GM12878 (cell line): ENCODE measurements around the gene SURF2.

Experiments used
- CHD1 ChIP-seq: IDR thresholded peaks from 2 replicates; pipeline ENCODE4 v1.6.1; 2012; ENCODE audit warnings: low read depth, low read length, improper control_type of control experiment
- EP300 ChIP-seq, 2 experiments: fragments of 150-350 bp in 1 of 2; IDR thresholded peaks; 2 replicates each; pipeline ENCODE4 v1.6.1; 2011 to 2012; ENCODE audit warnings: low read depth in 2 of 2, low read length in 2 of 2, borderline replicate concordance in 1 of 2, improper control_type of control experiment in 1 of 2, inconsistent platforms in 1 of 2; ENCODE audit not compliant: control insufficient read depth in 1 of 2
- ETV6 ChIP-seq, 2 experiments: fragments of 450-650 bp in 1 of 2; IDR thresholded peaks in 1 of 2; conservative IDR thresholded peaks in 1 of 2; 2 replicates each; pipeline ENCODE4 v1.6.1; 2014; ENCODE audit warnings: antibody characterized with exemption in 1 of 2, borderline replicate concordance in 1 of 2, low read depth in 1 of 2, mild to moderate bottlenecking in 1 of 2, moderate library complexity in 1 of 2
- EZH2 ChIP-seq: IDR thresholded peaks from 2 replicates; pipeline ENCODE4 v1.6.1; 2012; ENCODE audit warnings: low read depth, mild to moderate bottlenecking, control low read depth, inconsistent platforms, low read length, borderline replicate concordance; ENCODE audit not compliant: control insufficient read depth
- FOXK2 ChIP-seq: fragments of 450-650 bp; IDR thresholded peaks from 2 replicates; pipeline ENCODE4 v1.6.1; 2017; ENCODE audit warnings: mild to moderate bottlenecking, moderate library complexity
- FOXM1 ChIP-seq: IDR thresholded peaks from 2 replicates; pipeline ENCODE4 v1.6.1; 2012; ENCODE audit warnings: low read depth, mild to moderate bottlenecking, inconsistent platforms, low read length, moderate library complexity
- POLR2AphosphoS5 ChIP-seq: IDR thresholded peaks from 2 replicates; pipeline ENCODE4 v1.6.1; 2011; ENCODE audit warnings: mild to moderate bottlenecking, low read length, inconsistent platforms
- SMAD1 ChIP-seq: fragments of 450-650 bp; IDR thresholded peaks from 2 replicates; pipeline ENCODE4 v1.6.1; 2018; ENCODE audit warnings: mild to moderate bottlenecking, low read depth; ENCODE audit not compliant: partially characterized antibody
- TAF1 ChIP-seq: IDR thresholded peaks from 2 replicates; pipeline ENCODE4 v1.6.1; 2011; ENCODE audit warnings: mild to moderate bottlenecking, low read depth, low read length, borderline replicate concordance
- TARDBP ChIP-seq: IDR thresholded peaks from 2 replicates; pipeline ENCODE4 v1.6.1; 2016; ENCODE audit warnings: borderline replicate concordance
- WRNIP1 ChIP-seq: IDR thresholded peaks from 2 replicates; pipeline ENCODE4 v1.6.1; 2011; ENCODE audit warnings: low read depth, low read length, improper control_type of control experiment, borderline replicate concordance
- TF ChIP-seq, protein P1 (sequence below), 3 experiments: IDR thresholded peaks in 2 of 3; conservative IDR thresholded peaks in 1 of 3; 2 replicates each; pipeline ENCODE4 v1.5.1; 2011; ENCODE audit warnings: low read depth in 3 of 3, low read length in 3 of 3, mild to moderate bottlenecking in 3 of 3, control low read depth in 2 of 3, moderate library complexity in 2 of 3, inconsistent platforms in 1 of 3, mixed read lengths in 1 of 3; ENCODE audit not compliant: control insufficient read depth in 2 of 3, insufficient read depth in 1 of 3; ENCODE audit errors: extremely low read depth in 1 of 3
- TF ChIP-seq, protein P2 (sequence below): IDR thresholded peaks from 2 replicates; pipeline ENCODE4 v1.6.1; 2011; ENCODE audit warnings: low read depth, low read length, improper control_type of control experiment, borderline replicate concordance

DNA sequence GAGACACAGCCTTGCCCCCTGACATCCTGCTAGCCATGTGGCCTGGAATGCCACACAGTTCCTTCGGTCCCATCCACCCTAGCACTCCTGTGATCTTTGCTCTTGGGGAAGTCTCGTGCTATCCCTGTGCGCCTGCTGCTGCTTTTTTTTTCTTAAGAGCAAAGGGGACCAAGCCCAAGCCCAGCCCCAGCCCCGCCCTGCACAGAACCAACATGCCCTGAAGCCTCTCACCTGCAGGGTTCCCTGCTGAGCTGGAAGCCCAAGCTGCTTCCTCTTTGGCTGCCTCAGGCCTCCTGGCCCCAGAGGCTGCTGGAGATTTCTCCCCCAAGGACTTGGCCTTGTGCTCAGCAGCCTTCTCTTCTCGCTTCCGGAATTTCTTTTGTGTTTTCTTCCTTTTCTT lies 22.2 kb upstream of the SURF2 start:
- no peak for TF ChIP-seq SMAD1
- TF ChIP-seq EZH2 = no peak
- TF ChIP-seq, protein P1, sequence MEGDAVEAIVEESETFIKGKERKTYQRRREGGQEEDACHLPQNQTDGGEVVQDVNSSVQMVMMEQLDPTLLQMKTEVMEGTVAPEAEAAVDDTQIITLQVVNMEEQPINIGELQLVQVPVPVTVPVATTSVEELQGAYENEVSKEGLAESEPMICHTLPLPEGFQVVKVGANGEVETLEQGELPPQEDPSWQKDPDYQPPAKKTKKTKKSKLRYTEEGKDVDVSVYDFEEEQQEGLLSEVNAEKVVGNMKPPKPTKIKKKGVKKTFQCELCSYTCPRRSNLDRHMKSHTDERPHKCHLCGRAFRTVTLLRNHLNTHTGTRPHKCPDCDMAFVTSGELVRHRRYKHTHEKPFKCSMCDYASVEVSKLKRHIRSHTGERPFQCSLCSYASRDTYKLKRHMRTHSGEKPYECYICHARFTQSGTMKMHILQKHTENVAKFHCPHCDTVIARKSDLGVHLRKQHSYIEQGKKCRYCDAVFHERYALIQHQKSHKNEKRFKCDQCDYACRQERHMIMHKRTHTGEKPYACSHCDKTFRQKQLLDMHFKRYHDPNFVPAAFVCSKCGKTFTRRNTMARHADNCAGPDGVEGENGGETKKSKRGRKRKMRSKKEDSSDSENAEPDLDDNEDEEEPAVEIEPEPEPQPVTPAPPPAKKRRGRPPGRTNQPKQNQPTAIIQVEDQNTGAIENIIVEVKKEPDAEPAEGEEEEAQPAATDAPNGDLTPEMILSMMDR (IDR thresholded peaks at IDR 0.05 in 2 of 3, conservative IDR thresholded peaks at IDR 0.05 in 1 of 3; ENCODE audit: control insufficient read depth in 2 of 3, extremely low read depth in 1 of 3, insufficient read depth in 1 of 3, low read depth in 3 of 3, low read length in 3 of 3) = no peak
- no peak for TF ChIP-seq FOXK2
- no peak for TF ChIP-seq WRNIP1
- TF ChIP-seq FOXM1 = no peak
- TF ChIP-seq, protein P2, sequence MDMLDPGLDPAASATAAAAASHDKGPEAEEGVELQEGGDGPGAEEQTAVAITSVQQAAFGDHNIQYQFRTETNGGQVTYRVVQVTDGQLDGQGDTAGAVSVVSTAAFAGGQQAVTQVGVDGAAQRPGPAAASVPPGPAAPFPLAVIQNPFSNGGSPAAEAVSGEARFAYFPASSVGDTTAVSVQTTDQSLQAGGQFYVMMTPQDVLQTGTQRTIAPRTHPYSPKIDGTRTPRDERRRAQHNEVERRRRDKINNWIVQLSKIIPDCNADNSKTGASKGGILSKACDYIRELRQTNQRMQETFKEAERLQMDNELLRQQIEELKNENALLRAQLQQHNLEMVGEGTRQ = no peak
- TF ChIP-seq POLR2AphosphoS5 = no peak
- TF ChIP-seq ETV6 (conservative IDR thresholded peaks at IDR 0.05 in 1 of 2, IDR thresholded peaks at IDR 0.05 in 1 of 2; ENCODE audit: borderline replicate concordance in 1 of 2, low read depth in 1 of 2) = no peak
- no peak for TF ChIP-seq TAF1
- TF ChIP-seq EP300 (IDR thresholded peaks at IDR 0.05; ENCODE audit: borderline replicate concordance in 1 of 2, control insufficient read depth in 1 of 2, low read depth in 2 of 2, low read length in 2 of 2) = no peak
- TF ChIP-seq CHD1 = no peak
- TF ChIP-seq TARDBP = no peak
